HepG2 (cell line): ENCODE results near the gene CDH13.

Source experiments
- ATF7 ChIP-seq, 2 experiments: fragments of 450-650 bp in 1 of 2; sonication (generic) in 1 of 2; formaldehyde crosslinking in 1 of 2; IDR thresholded peaks; 2 replicates each; pipeline versions ENCODE4 v1.4.0 to v1.6.1; 2016 to 2020; ENCODE audit warnings: antibody characterized with exemption in 1 of 2, mild to moderate bottlenecking in 1 of 2, missing genetic modification reagents in 1 of 2
- GABPA ChIP-seq, 2 experiments: IDR thresholded peaks; 2 replicates each; pipeline ENCODE4 v1.6.1; 2011 to 2016; ENCODE audit warnings: low read depth in 2 of 2, low read length in 1 of 2, missing biosample characterization in 1 of 2, missing genetic modification characterization in 1 of 2
- TCF7 ChIP-seq: sonication (generic); IDR thresholded peaks from 2 replicates; pipeline ENCODE4 v1.6.1; 2016; ENCODE audit warnings: antibody characterized with exemption, low read depth

DNA sequence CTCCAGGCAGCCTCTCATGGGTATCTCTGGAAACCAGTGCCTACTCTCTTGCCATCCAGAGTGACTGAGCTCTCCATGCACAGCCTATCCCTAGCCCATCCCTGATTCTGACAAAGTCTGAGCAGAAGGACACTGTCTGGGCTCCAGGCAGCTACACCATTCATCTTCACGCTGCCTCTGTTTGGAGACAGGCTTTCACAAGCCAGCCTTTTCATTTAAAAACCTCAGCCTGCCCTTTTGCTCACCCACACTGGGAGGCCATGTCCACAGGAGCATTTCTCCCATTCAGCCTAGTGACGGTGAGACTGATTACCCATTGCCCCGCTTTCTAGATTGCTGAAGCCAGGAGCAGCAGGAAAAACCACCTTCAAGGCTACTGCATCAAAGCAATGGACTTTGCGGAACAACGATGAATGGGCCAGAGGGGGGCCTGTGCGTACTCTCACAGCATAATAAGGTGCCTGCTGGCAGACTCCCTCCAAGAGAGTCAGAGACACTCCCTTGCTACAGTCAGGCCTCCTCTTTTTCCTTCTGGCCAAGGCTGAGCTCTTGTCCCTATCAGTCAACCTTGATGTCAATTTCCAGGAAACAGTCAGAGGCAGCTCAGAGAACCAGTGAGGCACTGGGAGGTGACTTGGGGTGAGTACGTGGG is 24.7 kb upstream of the CDH13 start:
- TF ChIP-seq TCF7 (no peak), GABPA (IDR thresholded peaks at IDR 0.05; ENCODE audit: low read depth, low read length) (no peak), GABPA (CRISPR knock-in tag; IDR thresholded peaks at IDR 0.05; ENCODE audit: low read depth) (no peak), ATF7 (IDR thresholded peaks at IDR 0.05) (no peak), ATF7 (CRISPR knock-in tag; IDR thresholded peaks at IDR 0.05) (no peak)
